Measurements from ENCODE around the gene ARHGEF26.

- TF ChIP-seq CTCF (IDR thresholded peaks at IDR 0.05) (no peak), POLR2A (IDR thresholded peaks at IDR 0.05) (no peak)
Observed at GRCh38 chr3:154304116-154304786, 183.1 kb downstream of the ARHGEF26 start.

Data from body of pancreas (tissue), 4 donors.